Erythroblast (primary cell): ENCODE data around the gene GCC1.

ENCODE experiments used
- GATA1 ChIP-seq: IDR thresholded peaks from 2 replicates; pipeline ENCODE4 v1.6.1; 2011; ENCODE audit warnings: low read depth, mild to moderate bottlenecking, control low read depth, low read length, moderate library complexity
- POLR2A ChIP-seq: IDR thresholded peaks from 2 replicates; pipeline ENCODE4 v1.6.1; 2011; ENCODE audit warnings: mild to moderate bottlenecking, low read length

DNA sequence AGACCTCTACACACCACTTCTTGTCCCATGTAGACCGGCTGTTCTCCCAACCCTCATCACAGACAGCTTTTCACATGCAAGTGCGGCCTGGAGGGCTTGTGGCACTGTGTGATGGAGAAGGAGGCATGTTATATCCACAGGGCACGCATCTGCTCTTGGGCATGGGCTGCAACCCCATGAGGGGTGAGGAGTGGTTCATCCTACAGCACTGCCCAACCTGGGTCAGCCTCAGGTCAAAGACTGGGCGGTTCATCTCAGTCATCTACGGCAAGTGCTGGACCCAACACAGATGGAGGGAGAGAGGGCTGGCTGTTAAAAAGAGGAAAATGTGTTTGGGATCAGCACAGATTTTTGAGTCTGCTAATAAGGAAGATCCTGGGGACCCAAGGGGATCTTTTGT, 10.3 kb upstream of the GCC1 start:
- TF ChIP-seq POLR2A (no peak), GATA1 (no peak)
